GM12878 (cell line): Measurements from ENCODE around the gene OLAH. TPM values are rescaled to one million over a fixed set of nuclear protein-coding genes. Genes with fewer than 3 reads are reported as not detected.

Experiments
- ATAC-seq: fragments of 200-7000 bp; cut with Tn5 transposase; 3 replicates; pipeline ENCODE4 v1.9.1; 2020; ENCODE audit warnings: mild to moderate bottlenecking, moderate library complexity
- BruUV-seq: library from RNA; stranded (reverse); fragments of 400-500 nt; replicated peaks from 2 replicates; lab custom pipeline; 2021; lab: Mats Ljungman, UMichigan
- CTCF ChIA-PET: fragments of 300-600 bp; sonication (Branson Sonifier 250); formaldehyde crosslinking; extraction: SDS; loops from one replicate; lab custom pipeline; 2021; ENCODE audit warnings: inconsistent platforms; lab: Yijun Ruan, JAX
- POLR2A ChIA-PET: fragments of 350-600 bp; formaldehyde crosslinking; extraction: SDS; loops from one replicate; lab custom pipeline; 2021; ENCODE audit warnings: inconsistent platforms; lab: Charles Lee
- RAD21 ChIA-PET: fragments of 300-600 bp; sonication (Branson Sonifier 250); formaldehyde crosslinking; loops from one replicate; lab custom pipeline; 2023; ENCODE audit warnings: antibody characterized with exemption; ENCODE audit not compliant: unreplicated experiment; lab: Charles Lee
- SMC1A ChIA-PET: fragments of 300-600 bp; sonication (Branson Sonifier 250); formaldehyde crosslinking; loops from one replicate; lab custom pipeline; 2023; ENCODE audit not compliant: unreplicated experiment, uncharacterized antibody; lab: Charles Lee
- DNase-seq: peaks from one replicate; pipeline ENCODE4 v3.0.0-alpha.2; 2011; ENCODE audit warnings: low read depth, low spot score
- FAIRE-seq: peaks from 3 replicates; lab custom pipeline; 2011; peaks lifted over from hg19 to GRCh38; lab: Jason Lieb, UNC
- H2AFZ ChIP-seq: 2 replicates; pipeline ENCODE4 v1.6.0; 2011; ENCODE audit warnings: low read depth, low read length, control low read depth; ENCODE audit not compliant: control insufficient read depth
- H3K27ac ChIP-seq: 2 replicates; pipeline ENCODE4 v1.5.1; 2011; ENCODE audit warnings: control low read depth; ENCODE audit not compliant: control insufficient read depth, insufficient read depth
- H3K27me3 ChIP-seq, 2 experiments: replicated peaks in 1 of 2; 2 replicates each; pipeline versions ENCODE4 v1.6.0 to v1.6.1; 2011; ENCODE audit warnings: low read length in 1 of 2; ENCODE audit not compliant: control insufficient read depth in 2 of 2, insufficient read depth in 2 of 2
- H3K36me3 ChIP-seq, 2 experiments: 2 replicates each; pipeline ENCODE4 v1.5.1; 2011; ENCODE audit warnings: low read length in 1 of 2; ENCODE audit not compliant: control insufficient read depth in 2 of 2, insufficient read depth in 2 of 2
- H3K4me1 ChIP-seq: 2 replicates; pipeline ENCODE4 v1.6.1; 2011; ENCODE audit warnings: mild to moderate bottlenecking, low read length, moderate library complexity, mixed read lengths; ENCODE audit not compliant: control insufficient read depth, insufficient read depth
- H3K4me2 ChIP-seq: 2 replicates; pipeline ENCODE4 v1.6.0; 2011; ENCODE audit warnings: control low read depth; ENCODE audit not compliant: control insufficient read depth, insufficient read depth
- H3K4me3 ChIP-seq: fragments of 200-600 bp; sonication (generic); 2 replicates; pipeline ENCODE4 v1.5.1; 2016
- H3K79me2 ChIP-seq: 2 replicates; pipeline ENCODE4 v1.6.0; 2011; ENCODE audit warnings: low read length; ENCODE audit not compliant: control insufficient read depth, insufficient read depth
- H3K9ac ChIP-seq: 2 replicates; pipeline ENCODE4 v1.8.0; 2011; ENCODE audit warnings: low read length, control low read depth, mixed read lengths; ENCODE audit not compliant: control insufficient read depth, insufficient read depth
- H3K9me3 ChIP-seq: replicated peaks from 3 replicates; pipeline ENCODE4 v1.5.1; 2011; ENCODE audit warnings: mild to moderate bottlenecking, low read length; ENCODE audit not compliant: control insufficient read depth, insufficient read depth
- H4K20me1 ChIP-seq: 2 replicates; pipeline ENCODE4 v1.6.0; 2011; ENCODE audit not compliant: control insufficient read depth, insufficient read depth
- CTCF ChIP-seq, 3 experiments: IDR thresholded peaks in 2 of 3; conservative IDR thresholded peaks in 1 of 3; 2 replicates each; pipeline ENCODE4 v1.5.1; 2011; ENCODE audit warnings: low read depth in 3 of 3, low read length in 3 of 3, mild to moderate bottlenecking in 3 of 3, control low read depth in 2 of 3, moderate library complexity in 2 of 3, inconsistent platforms in 1 of 3, mixed read lengths in 1 of 3; ENCODE audit not compliant: control insufficient read depth in 2 of 3, insufficient read depth in 1 of 3; ENCODE audit errors: extremely low read depth in 1 of 3
- PAX5 ChIP-seq: IDR thresholded peaks from 2 replicates; pipeline ENCODE4 v1.6.1; 2011; ENCODE audit warnings: low read depth, low read length, borderline replicate concordance
- SKIL ChIP-seq: fragments of 450-650 bp; IDR thresholded peaks from 2 replicates; pipeline ENCODE4 v1.6.1; 2017; ENCODE audit warnings: mild to moderate bottlenecking, low read depth, inconsistent platforms; ENCODE audit not compliant: poor library complexity, severe bottlenecking
- SMAD5 ChIP-seq: IDR thresholded peaks from 2 replicates; pipeline ENCODE4 v1.6.1; 2016; ENCODE audit warnings: antibody characterized with exemption, low read depth
- SUPT20H ChIP-seq: IDR thresholded peaks from 2 replicates; pipeline ENCODE4 v1.6.1; 2011; ENCODE audit warnings: low read depth, mild to moderate bottlenecking, low read length, moderate library complexity, borderline replicate concordance; ENCODE audit not compliant: control insufficient read depth
- ZNF217 ChIP-seq: fragments of 450-650 bp; IDR thresholded peaks from 2 replicates; pipeline ENCODE4 v1.6.1; 2017; ENCODE audit warnings: antibody characterized with exemption, mild to moderate bottlenecking
- ZNF384 ChIP-seq: IDR thresholded peaks from 2 replicates; pipeline ENCODE4 v1.6.1; 2012; ENCODE audit warnings: low read depth, mild to moderate bottlenecking, low read length, improper control_type of control experiment, borderline replicate concordance
- WGBS: methylation state at CpG from one replicate; pipeline ENCODE4 v1.1.6; 2016; ENCODE audit warnings: low lambda C conversion rate; ENCODE audit not compliant: insufficient replicate concordance, insufficient coverage; ENCODE audit errors: missing lambda C conversion rate; 5-methylcytosine and 5-hydroxymethylcytosine counted together
- in situ Hi-C: fragments of 300-500 bp; cut with MboI; formaldehyde crosslinking; loops from 9 replicates; pipeline ENCODE4 v1.14.3; 2018; ENCODE audit warnings: mixed read lengths
- intact Hi-C: fragments of 100-400 bp; cut with micrococcal nuclease; formaldehyde crosslinking; loops from one replicate; pipeline ENCODE4 v1.14.2; 2022; ENCODE audit not compliant: unreplicated experiment
- polyA plus RNA-seq, 11 experiments: library from polyadenylated mRNA; depleted of rRNA in 4 of 11; unstranded in 6 of 11; stranded (reverse) in 5 of 11; fragments of >200 nt; fragmentation: Nextera tagmentation in 4 of 11; fragmentation: Illumina TruSeq in 1 of 11; extraction: Ambion mirVana in 4 of 11; extraction: Trizol in 1 of 11; gene quantifications; 1 replicate in 1 of 11; 2 replicates in 10 of 11; pipeline versions ENCODE4 v1.2.1 to v1.2.3, GENCODE V29; 2011 to 2016; ENCODE audit warnings: inconsistent platforms in 2 of 11, missing spikeins in 2 of 11, low read depth in 1 of 11
- total RNA-seq, 4 experiments: library from RNA; depleted of rRNA in 3 of 4; stranded (reverse); fragments of >200 nt in 3 of 4; fragmentation: Illumina TruSeq in 1 of 4; extraction: Trizol in 1 of 4; gene quantifications; 2 replicates each; pipeline versions ENCODE4 v1.2.1 to v1.2.3, GENCODE V29; 2013 to 2021

Gene OLAH
- total and polyA plus RNA-seq, 10 of the 15 experiments (the other 5 are each of a cell fraction or from before 2014, with no cell fraction given) = 0.10 to 1.4 (median 0.59) TPM; not detected in 1

DNA sequence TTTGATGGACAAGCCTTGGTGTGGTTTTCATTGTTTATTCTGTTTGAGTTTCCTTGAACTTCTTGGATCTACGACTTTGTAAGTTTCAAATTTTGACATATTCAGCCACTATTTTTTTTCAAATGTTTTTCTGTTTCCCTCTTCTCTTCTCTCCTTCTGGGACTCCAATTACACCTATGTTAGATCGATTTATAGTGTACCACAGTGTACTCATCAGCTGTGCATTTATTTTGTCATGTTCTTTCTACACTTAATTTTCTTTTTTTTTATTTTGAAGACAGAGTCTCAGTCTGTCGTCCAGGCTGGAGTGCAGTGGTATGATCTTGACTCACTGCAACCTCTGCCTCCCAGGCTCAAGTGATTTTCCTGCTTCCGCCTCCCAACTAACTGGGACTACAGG lies 16.2 kb downstream of the OLAH start:
- H4K20me1 ChIP-seq = no peaks in the 10 kb centered on the region
- H3K9ac ChIP-seq = no peak overlapping the region
- H3K27ac ChIP-seq = no peak overlapping the region
- H3K4me2 ChIP-seq = no peak overlapping the region
- ChIA-PET POLR2A (no interaction called here), CTCF (no interaction called here)
- no TSS peak for BruUV-seq
- TF ChIP-seq SKIL (no peak), ZNF217 (no peak), PAX5 (no peak), SUPT20H (no peak), SMAD5 (no peak), ZNF384 (no peak), CTCF (IDR thresholded peaks at IDR 0.05 in 2 of 3, conservative IDR thresholded peaks at IDR 0.05 in 1 of 3; ENCODE audit: control insufficient read depth in 2 of 3, extremely low read depth in 1 of 3, insufficient read depth in 1 of 3, low read depth in 3 of 3, low read length in 3 of 3) (no peak)
- TF ChIP-seq, all 136 proteins: peak for 0
- ChIA-PET SMC1A (no interaction called here), RAD21 (no interaction called here)
- no peaks in the 10 kb centered on the region; a peak in 1 of 4 replicates for H3K27me3 ChIP-seq
- 14% methylated on average over 4 of the region's 4 CpGs for WGBS
- no peaks in the 10 kb centered on the region for H3K4me1 ChIP-seq
- no peak for DNase-seq
- no peak for ATAC-seq
- H2AFZ ChIP-seq = no peak overlapping the region
- H3K4me3 ChIP-seq = no peak overlapping the region
- intact Hi-C loops (no loop called here), in situ Hi-C loops (no loop called here)
- FAIRE-seq = no peak
- no peaks in the 10 kb centered on the region for H3K36me3 ChIP-seq
- peaks cover 2% of the 10 kb centered on the region; the same call in 2 of the 3 replicates for H3K9me3 ChIP-seq
- no peaks in the 10 kb centered on the region for H3K79me2 ChIP-seq
